ENCODE data around the gene SIRT7.
A peak's percentile ranks its signal among the peaks of the same experiment; 100 is the strongest.

The SIRT7 gene

GRCh38 chr17:81917565-81918332 is at the start of gene SIRT7:
TSS of gene SIRT7 (minus strand) at chr17:81918176. CDS start at chr17:81918131, 45 bp downstream.
- peak; percentile 99 for DNase-seq (ENCODE audit: low spot score)

GRCh38 chr17:81967244-81967532 is 49.2 kb upstream of the SIRT7 start:
- no peak for DNase-seq (ENCODE audit: low spot score)

- DNase-seq (ENCODE audit: low spot score), result no peak
Measured at GRCh38 chr17:81966343-81967243, 48.6 kb upstream of the SIRT7 start.

- no peak for DNase-seq (ENCODE audit: low spot score)
Measured at GRCh38 chr17:81964081-81964849, 46.3 kb upstream of the SIRT7 start.

- no peak for DNase-seq (ENCODE audit: low spot score)
Measured at GRCh38 chr17:81962499-81963441, 44.8 kb upstream of the SIRT7 start.

GRCh38 chr17:81961521-81962498 is 43.8 kb upstream of the SIRT7 start:
- DNase-seq (ENCODE audit: low spot score), result no peak

- DNase-seq (ENCODE audit: low spot score), result peak; percentile 73
Measured at GRCh38 chr17:81961087-81961511, 43.1 kb upstream of the SIRT7 start, which contains the start of gene NOTUM. TSS of gene NOTUM (minus strand) at chr17:81961187. CDS start at chr17:81960909, 278 bp downstream.

- no peak for DNase-seq (ENCODE audit: low spot score)
Measured at GRCh38 chr17:81960130-81960958, 42.4 kb upstream of the SIRT7 start.

GRCh38 chr17:81959362-81960129 is 41.6 kb upstream of the SIRT7 start:
- DNase-seq (ENCODE audit: low spot score), result peak; percentile 67

- DNase-seq (ENCODE audit: low spot score), result no peak
Measured at GRCh38 chr17:81958633-81959342, 40.8 kb upstream of the SIRT7 start.

- no peak for DNase-seq (ENCODE audit: low spot score)
Measured at GRCh38 chr17:81957691-81958432, 39.9 kb upstream of the SIRT7 start.

- DNase-seq (ENCODE audit: low spot score), result no peak
Measured at GRCh38 chr17:81956607-81957589, 38.9 kb upstream of the SIRT7 start.

- DNase-seq (ENCODE audit: low spot score), result no peak
Measured at GRCh38 chr17:81955756-81956544, 38.0 kb upstream of the SIRT7 start.

- DNase-seq (ENCODE audit: low spot score), result no peak
Measured at GRCh38 chr17:81955058-81955681, 37.2 kb upstream of the SIRT7 start.

Data from HuH-7.5 (cell line).